ENCODE measurements around the gene METTL14.

Gene METTL14

DNA sequence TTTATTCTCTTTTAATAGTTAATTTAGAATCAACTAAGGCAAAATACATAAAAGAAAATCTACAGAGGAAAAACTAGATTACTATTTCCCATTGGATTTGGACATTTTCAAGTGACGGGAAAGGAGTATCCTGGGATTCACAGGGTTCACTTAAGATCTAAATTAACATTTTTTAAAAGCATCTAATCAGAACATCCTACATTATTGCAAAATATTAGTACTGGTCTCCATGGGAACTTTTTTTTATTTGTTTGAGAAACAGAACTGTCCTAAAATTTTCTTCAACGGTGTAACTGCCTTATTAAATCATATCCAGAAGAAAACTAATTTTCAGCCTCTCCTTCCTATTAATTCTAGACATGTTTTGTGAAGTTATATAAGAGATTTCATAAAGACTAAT, 69.7 kb downstream of the METTL14 start:
- Histone ChIP-seq H4K91ac (ENCODE audit: low read depth, low read length, poor library complexity) (no peak overlapping the region), H3K4me3 (ENCODE audit: low read length in 2 of 2) (no peak overlapping the region), H3K14ac (ENCODE audit: low read length) (no peak overlapping the region), H2BK15ac (ENCODE audit: low read length) (no peak overlapping the region), H3K27ac (replicated peaks; ENCODE audit: low read length) (no peak overlapping the region), H3K36me3 (replicated peaks in 1 of 2; ENCODE audit: control insufficient read depth in 2 of 2, insufficient read depth in 2 of 2, low read length in 2 of 2) (peaks cover 3 to 10% of the 10 kb centered on the region in 2 donors), H2AFZ (ENCODE audit: low read length) (no peak overlapping the region), H3K4me1 (ENCODE audit: control insufficient read depth in 2 of 2, insufficient read depth in 1 of 2, low read depth in 1 of 2, low read length in 2 of 2) (no peaks in the 10 kb centered on the region), H3K4ac (ENCODE audit: low read length) (no peak overlapping the region), H3K9me3 (replicated peaks in 1 of 2; ENCODE audit: control insufficient read depth in 2 of 2, insufficient read depth in 1 of 2, low read depth in 1 of 2, low read length in 2 of 2) (no peaks in the 10 kb centered on the region), H2AK5ac (ENCODE audit: low read depth, low read length) (no peak overlapping the region), H3K18ac (ENCODE audit: low read length) (no peak overlapping the region), H2BK12ac (ENCODE audit: low read length) (no peak overlapping the region), H3K27me3 (ENCODE audit: control insufficient read depth in 3 of 3, insufficient read depth in 3 of 3, low read depth in 1 of 3, low read length in 3 of 3) (no peaks in the 10 kb centered on the region), H3K4me2 (ENCODE audit: insufficient read depth, low read length, poor library complexity, severe bottlenecking) (no peak overlapping the region), H2BK5ac (ENCODE audit: low read length) (no peak overlapping the region), H3K23ac (ENCODE audit: low read depth, low read length, poor library complexity) (no peak overlapping the region), H4K8ac (ENCODE audit: low read depth, low read length) (no peak overlapping the region), H3K79me1 (ENCODE audit: low read depth, low read length) (no peaks in the 10 kb centered on the region), H3K9ac (ENCODE audit: low read depth, low read length, poor library complexity) (no peak overlapping the region), H2BK120ac (ENCODE audit: low read depth, low read length) (no peak overlapping the region)
- WGBS, 2 donors (ENCODE audit: extremely low coverage in 2 of 2, insufficient read length in 2 of 2, insufficient replicate concordance in 1 of 2): no CpG with 5 or more reads among the region's 2 CpGs
- no peak for DNase-seq (ENCODE audit: low spot score)

DNA sequence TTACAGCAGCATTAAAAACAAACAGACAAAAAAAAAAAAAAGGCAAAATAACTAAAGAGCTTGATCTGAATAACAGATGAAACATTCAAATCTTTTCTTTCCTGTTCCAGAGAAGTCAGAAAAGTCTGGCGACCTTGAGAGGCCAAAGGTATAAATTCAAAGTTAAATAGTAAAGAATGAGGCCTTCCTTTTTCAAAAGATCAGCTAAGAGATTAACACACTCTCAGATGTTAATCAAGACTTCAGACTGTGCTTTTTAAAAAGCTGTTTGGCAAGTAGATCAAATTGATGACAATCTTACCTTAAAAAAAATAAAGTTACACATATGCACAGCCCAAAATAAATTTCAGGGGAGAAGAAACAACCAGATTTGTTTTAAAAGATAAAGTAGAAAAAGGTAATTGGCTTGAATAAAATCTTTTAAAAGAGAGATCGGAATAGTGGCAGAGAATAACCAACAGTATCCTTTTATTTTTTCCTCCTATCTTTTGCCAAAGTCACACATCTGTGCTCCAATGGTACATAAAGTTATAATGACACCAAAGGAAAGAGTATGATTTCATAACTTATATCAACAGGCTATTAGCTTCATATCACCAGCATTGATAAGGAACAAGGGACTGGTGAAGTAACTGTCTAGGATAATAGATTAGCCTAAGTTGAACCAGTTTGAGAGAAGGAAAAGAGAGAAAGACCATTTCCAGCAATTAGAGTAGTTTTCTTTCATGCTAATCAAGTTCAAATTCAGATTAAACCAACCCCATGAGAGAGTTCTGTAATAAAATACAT, 70.4 kb downstream of the METTL14 start:
- Histone ChIP-seq H3K14ac (ENCODE audit: low read length) (no peak overlapping the region), H4K8ac (ENCODE audit: low read depth, low read length) (no peak overlapping the region), H3K4ac (ENCODE audit: low read length) (no peak overlapping the region), H3K4me2 (ENCODE audit: insufficient read depth, low read length, poor library complexity, severe bottlenecking) (no peak overlapping the region), H3K23ac (ENCODE audit: low read depth, low read length, poor library complexity) (no peak overlapping the region), H3K36me3 (replicated peaks in 1 of 2; ENCODE audit: control insufficient read depth in 2 of 2, insufficient read depth in 2 of 2, low read length in 2 of 2) (peaks cover 3 to 10% of the 10 kb centered on the region in 2 donors), H2AK5ac (ENCODE audit: low read depth, low read length) (no peak overlapping the region), H2BK15ac (ENCODE audit: low read length) (no peak overlapping the region), H3K18ac (ENCODE audit: low read length) (no peak overlapping the region), H2BK12ac (ENCODE audit: low read length) (no peak overlapping the region), H3K4me3 (ENCODE audit: low read length in 2 of 2) (no peak overlapping the region), H2BK120ac (ENCODE audit: low read depth, low read length) (no peak overlapping the region), H2AFZ (ENCODE audit: low read length) (no peak overlapping the region), H3K79me1 (ENCODE audit: low read depth, low read length) (no peaks in the 10 kb centered on the region), H3K27ac (replicated peaks; ENCODE audit: low read length) (no peak overlapping the region), H3K9ac (ENCODE audit: low read depth, low read length, poor library complexity) (no peak overlapping the region), H3K4me1 (ENCODE audit: control insufficient read depth in 2 of 2, insufficient read depth in 1 of 2, low read depth in 1 of 2, low read length in 2 of 2) (no peaks in the 10 kb centered on the region), H2BK5ac (ENCODE audit: low read length) (no peak overlapping the region), H3K27me3 (ENCODE audit: control insufficient read depth in 3 of 3, insufficient read depth in 3 of 3, low read depth in 1 of 3, low read length in 3 of 3) (no peaks in the 10 kb centered on the region), H4K91ac (ENCODE audit: low read depth, low read length, poor library complexity) (no peak overlapping the region), H3K9me3 (replicated peaks in 1 of 2; ENCODE audit: control insufficient read depth in 2 of 2, insufficient read depth in 1 of 2, low read depth in 1 of 2, low read length in 2 of 2) (no peaks in the 10 kb centered on the region)
- no CpG with 5 or more reads among the region's 2 CpGs for WGBS, 2 donors (ENCODE audit: extremely low coverage in 2 of 2, insufficient read length in 2 of 2, insufficient replicate concordance in 1 of 2)
- no peak for DNase-seq (ENCODE audit: low spot score)

DNA sequence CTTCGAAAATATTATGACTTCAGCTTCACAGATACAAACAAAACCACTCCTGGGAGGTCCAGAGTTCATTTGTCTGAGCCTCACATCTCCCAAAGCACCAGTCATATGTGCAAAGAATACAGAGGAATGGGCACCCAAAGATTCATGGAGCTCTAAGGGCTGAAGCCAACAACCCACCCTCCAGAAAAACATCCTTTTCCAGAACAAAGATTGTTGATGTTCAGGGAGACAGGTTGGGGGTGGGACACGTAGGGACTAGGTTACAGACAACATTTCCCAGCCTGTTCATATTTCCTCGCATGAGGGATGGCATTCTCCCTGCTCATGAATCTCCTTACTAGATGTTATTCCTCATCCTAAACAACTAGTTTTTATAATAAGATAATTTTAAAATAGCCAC, 71.2 kb downstream of the METTL14 start:
- no peak overlapping the region for H3K27ac ChIP-seq (replicated peaks; ENCODE audit: low read length)
- peaks cover under 1 to 8% of the 10 kb centered on the region in 2 donors for H3K36me3 ChIP-seq (replicated peaks in 1 of 2; ENCODE audit: control insufficient read depth in 2 of 2, insufficient read depth in 2 of 2, low read length in 2 of 2)
- no peak overlapping the region for H2BK15ac ChIP-seq (ENCODE audit: low read length)
- no peak overlapping the region for H3K9ac ChIP-seq (ENCODE audit: low read depth, low read length, poor library complexity)
- no peak overlapping the region for H3K18ac ChIP-seq (ENCODE audit: low read length)
- no peak overlapping the region for H3K4ac ChIP-seq (ENCODE audit: low read length)
- H3K9me3 ChIP-seq (replicated peaks in 1 of 2; ENCODE audit: control insufficient read depth in 2 of 2, insufficient read depth in 1 of 2, low read depth in 1 of 2, low read length in 2 of 2): no peaks in the 10 kb centered on the region
- no peak overlapping the region for H2BK5ac ChIP-seq (ENCODE audit: low read length)
- no peak overlapping the region for H4K8ac ChIP-seq (ENCODE audit: low read depth, low read length)
- no peak overlapping the region for H3K14ac ChIP-seq (ENCODE audit: low read length)
- no peak overlapping the region for H3K23ac ChIP-seq (ENCODE audit: low read depth, low read length, poor library complexity)
- DNase-seq (ENCODE audit: low spot score): no peak
- WGBS, 2 donors (ENCODE audit: extremely low coverage in 2 of 2, insufficient read length in 2 of 2, insufficient replicate concordance in 1 of 2): no CpG with 5 or more reads among the region's 3 CpGs
- H3K79me1 ChIP-seq (ENCODE audit: low read depth, low read length): no peaks in the 10 kb centered on the region
- H2BK120ac ChIP-seq (ENCODE audit: low read depth, low read length): no peak overlapping the region
- H3K4me2 ChIP-seq (ENCODE audit: insufficient read depth, low read length, poor library complexity, severe bottlenecking): no peak overlapping the region
- no peak overlapping the region for H2AFZ ChIP-seq (ENCODE audit: low read length)
- no peak overlapping the region for H2BK12ac ChIP-seq (ENCODE audit: low read length)
- H3K27me3 ChIP-seq (ENCODE audit: control insufficient read depth in 3 of 3, insufficient read depth in 3 of 3, low read depth in 1 of 3, low read length in 3 of 3): no peaks in the 10 kb centered on the region
- no peak overlapping the region for H3K4me3 ChIP-seq (ENCODE audit: low read length in 2 of 2)
- H3K4me1 ChIP-seq (ENCODE audit: control insufficient read depth in 2 of 2, insufficient read depth in 1 of 2, low read depth in 1 of 2, low read length in 2 of 2): no peaks in the 10 kb centered on the region
- H4K91ac ChIP-seq (ENCODE audit: low read depth, low read length, poor library complexity): no peak overlapping the region
- H2AK5ac ChIP-seq (ENCODE audit: low read depth, low read length): no peak overlapping the region

DNA sequence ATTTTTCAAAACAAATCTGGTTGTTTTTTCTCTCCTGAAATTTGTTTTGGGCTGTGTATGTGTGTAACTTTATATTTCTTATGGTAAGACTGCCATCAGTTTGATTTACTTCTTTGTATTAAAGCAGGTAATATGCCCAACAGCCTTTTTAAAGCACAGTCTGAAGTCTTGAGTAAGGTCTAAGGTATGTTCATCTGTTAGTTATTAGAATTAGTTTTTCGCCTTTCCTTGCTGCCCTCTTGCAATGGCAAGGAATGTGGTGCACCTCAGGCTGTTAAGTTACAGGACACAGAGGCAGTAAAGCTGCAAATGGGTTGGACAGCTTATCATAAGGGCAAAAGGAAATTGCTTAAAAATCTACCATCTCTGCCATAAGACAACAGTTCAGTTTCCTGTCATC, 71.8 kb downstream of the METTL14 start:
- no peak overlapping the region for H3K4me2 ChIP-seq (ENCODE audit: insufficient read depth, low read length, poor library complexity, severe bottlenecking)
- WGBS, 2 donors (ENCODE audit: extremely low coverage in 2 of 2, insufficient read length in 2 of 2, insufficient replicate concordance in 1 of 2): no CpG with 5 or more reads among the region's 1 CpG
- H2AFZ ChIP-seq (ENCODE audit: low read length): no peak overlapping the region
- peak overlapping the region; percentile 22 for H4K91ac ChIP-seq (ENCODE audit: low read depth, low read length, poor library complexity)
- no peaks in the 10 kb centered on the region for H3K27me3 ChIP-seq (ENCODE audit: control insufficient read depth in 3 of 3, insufficient read depth in 3 of 3, low read depth in 1 of 3, low read length in 3 of 3)
- no peak overlapping the region for H2BK120ac ChIP-seq (ENCODE audit: low read depth, low read length)
- no peak overlapping the region for H2BK5ac ChIP-seq (ENCODE audit: low read length)
- no peak overlapping the region for H3K27ac ChIP-seq (replicated peaks; ENCODE audit: low read length)
- no peak overlapping the region for H2BK12ac ChIP-seq (ENCODE audit: low read length)
- H3K36me3 ChIP-seq (replicated peaks in 1 of 2; ENCODE audit: control insufficient read depth in 2 of 2, insufficient read depth in 2 of 2, low read length in 2 of 2): peaks cover 0 to 3% of the 10 kb centered on the region in 2 donors
- no peak overlapping the region for H4K8ac ChIP-seq (ENCODE audit: low read depth, low read length)
- no peaks in the 10 kb centered on the region for H3K9me3 ChIP-seq (replicated peaks in 1 of 2; ENCODE audit: control insufficient read depth in 2 of 2, insufficient read depth in 1 of 2, low read depth in 1 of 2, low read length in 2 of 2)
- H2BK15ac ChIP-seq (ENCODE audit: low read length): no peak overlapping the region
- no peak overlapping the region for H3K9ac ChIP-seq (ENCODE audit: low read depth, low read length, poor library complexity)
- H2AK5ac ChIP-seq (ENCODE audit: low read depth, low read length): no peak overlapping the region
- H3K4me1 ChIP-seq (ENCODE audit: control insufficient read depth in 2 of 2, insufficient read depth in 1 of 2, low read depth in 1 of 2, low read length in 2 of 2): no peaks in the 10 kb centered on the region
- no peak overlapping the region for H3K4ac ChIP-seq (ENCODE audit: low read length)
- no peaks in the 10 kb centered on the region for H3K79me1 ChIP-seq (ENCODE audit: low read depth, low read length)
- no peak overlapping the region for H3K4me3 ChIP-seq (ENCODE audit: low read length in 2 of 2)
- no peak for DNase-seq (ENCODE audit: low spot score)
- H3K14ac ChIP-seq (ENCODE audit: low read length): no peak overlapping the region
- no peak overlapping the region for H3K23ac ChIP-seq (ENCODE audit: low read depth, low read length, poor library complexity)
- no peak overlapping the region for H3K18ac ChIP-seq (ENCODE audit: low read length)

Measured in neuronal stem cell (in vitro differentiated cells).